ENCODE measurements around the gene MAP2K6. TPM values are rescaled to one million over a fixed set of nuclear protein-coding genes. Genes with fewer than 3 reads are reported as not detected.

MAP2K6 gene
- polyA plus RNA-seq, 1 donor (not counting 4 experiments of a cell fraction or from before 2014, with no cell fraction given), result 0.39 TPM

DNA sequence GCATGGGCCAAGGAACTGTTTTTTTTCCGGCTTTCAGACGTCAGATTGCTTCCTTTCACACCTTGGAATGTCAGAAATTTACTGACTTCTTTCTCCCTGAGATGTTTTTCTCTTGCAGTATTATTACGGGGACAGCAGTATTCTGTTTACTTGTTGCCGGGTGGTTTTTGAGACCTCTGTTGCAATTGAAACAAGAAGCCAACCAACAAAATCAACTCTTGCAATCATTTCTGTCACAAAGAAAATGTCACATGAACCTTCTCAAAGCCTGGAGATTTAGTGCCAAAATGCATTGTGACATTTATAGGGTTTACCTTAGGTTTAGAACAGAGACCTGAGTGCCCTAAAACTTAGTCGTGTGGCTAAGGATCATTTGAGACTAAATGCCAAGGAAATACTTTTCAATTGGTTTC, 174.3 kb downstream of the MAP2K6 start:
- no peaks in the 10 kb centered on the region for H3K9me1 ChIP-seq (ENCODE audit: control insufficient read depth, extremely low read depth, insufficient read depth, low read length)
- TF ChIP-seq, protein P1, sequence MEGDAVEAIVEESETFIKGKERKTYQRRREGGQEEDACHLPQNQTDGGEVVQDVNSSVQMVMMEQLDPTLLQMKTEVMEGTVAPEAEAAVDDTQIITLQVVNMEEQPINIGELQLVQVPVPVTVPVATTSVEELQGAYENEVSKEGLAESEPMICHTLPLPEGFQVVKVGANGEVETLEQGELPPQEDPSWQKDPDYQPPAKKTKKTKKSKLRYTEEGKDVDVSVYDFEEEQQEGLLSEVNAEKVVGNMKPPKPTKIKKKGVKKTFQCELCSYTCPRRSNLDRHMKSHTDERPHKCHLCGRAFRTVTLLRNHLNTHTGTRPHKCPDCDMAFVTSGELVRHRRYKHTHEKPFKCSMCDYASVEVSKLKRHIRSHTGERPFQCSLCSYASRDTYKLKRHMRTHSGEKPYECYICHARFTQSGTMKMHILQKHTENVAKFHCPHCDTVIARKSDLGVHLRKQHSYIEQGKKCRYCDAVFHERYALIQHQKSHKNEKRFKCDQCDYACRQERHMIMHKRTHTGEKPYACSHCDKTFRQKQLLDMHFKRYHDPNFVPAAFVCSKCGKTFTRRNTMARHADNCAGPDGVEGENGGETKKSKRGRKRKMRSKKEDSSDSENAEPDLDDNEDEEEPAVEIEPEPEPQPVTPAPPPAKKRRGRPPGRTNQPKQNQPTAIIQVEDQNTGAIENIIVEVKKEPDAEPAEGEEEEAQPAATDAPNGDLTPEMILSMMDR (optimal IDR thresholded peaks at IDR 0.05 in 1 of 3, IDR thresholded peaks at IDR 0.05 in 1 of 3, conservative IDR thresholded peaks at IDR 0.05 in 1 of 3; ENCODE audit: extremely low read depth in 1 of 3, insufficient read depth in 2 of 3, low read length in 3 of 3), result no peak
- no peak for TF ChIP-seq EZH2 (IDR thresholded peaks at IDR 0.05; ENCODE audit: low read length)
- no peak overlapping the region for H2AFZ ChIP-seq (ENCODE audit: control insufficient read depth, low read length)

DNA sequence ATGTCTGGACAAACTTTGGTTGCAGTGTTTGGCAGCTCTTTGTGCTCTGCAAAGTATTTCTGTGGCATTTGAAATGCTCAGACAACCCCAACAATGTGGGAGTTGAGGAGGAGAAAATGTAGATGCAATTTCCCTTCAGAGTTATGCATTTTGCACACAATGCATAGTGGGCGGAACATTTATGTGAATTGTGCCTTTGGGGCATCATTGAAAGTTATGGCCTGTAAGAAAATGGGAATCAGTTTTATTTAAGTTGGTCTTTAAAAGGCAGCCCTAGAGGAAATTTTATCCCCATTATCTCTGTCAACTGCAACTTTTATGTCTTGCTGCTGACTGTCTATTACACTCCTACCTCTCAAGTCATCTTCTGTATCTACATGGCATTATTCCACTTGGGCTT, 176.2 kb downstream of the MAP2K6 start:
- FAIRE-seq, result no peak
- dilution Hi-C loops (cut with MboI; ENCODE audit: extremely low pct_ligation_motif_present, low sequenced_read_pairs), result no loop called here
- TF ChIP-seq EZH2 (IDR thresholded peaks at IDR 0.05; ENCODE audit: low read length), result no peak
- TF ChIP-seq, protein P1 (optimal IDR thresholded peaks at IDR 0.05 in 1 of 3, IDR thresholded peaks at IDR 0.05 in 1 of 3, conservative IDR thresholded peaks at IDR 0.05 in 1 of 3; ENCODE audit: extremely low read depth in 1 of 3, insufficient read depth in 2 of 3, low read length in 3 of 3), result no peak

More for the DNA sequence above, 174.3 kb downstream of the MAP2K6 start:
- H3K79me2 ChIP-seq (ENCODE audit: control insufficient read depth, insufficient read depth, low read length), result no peaks in the 10 kb centered on the region
- DNase-seq (ENCODE audit: low read depth, low spot score), result no peak
- no peaks in the 10 kb centered on the region for H4K20me1 ChIP-seq (ENCODE audit: control insufficient read depth, extremely low read depth, insufficient read depth, low read length)
- no peak overlapping the region for H3K4me2 ChIP-seq (ENCODE audit: control insufficient read depth, extremely low read depth, insufficient read depth, low read depth, low read length)
- no peak overlapping the region for H3K4me3 ChIP-seq (ENCODE audit: control insufficient read depth in 2 of 3, extremely low read depth in 1 of 3, insufficient read depth in 2 of 3, low read depth in 1 of 3, low read length in 3 of 3)
- H3K27ac ChIP-seq (ENCODE audit: control insufficient read depth, insufficient read depth, low read length), result no peak overlapping the region
- no peaks in the 10 kb centered on the region for H3K9me3 ChIP-seq (ENCODE audit: control insufficient read depth, low read depth, low read length)
- FAIRE-seq, result no peak
- no peaks in the 10 kb centered on the region for H3K36me3 ChIP-seq (ENCODE audit: control insufficient read depth in 2 of 2, extremely low read depth in 1 of 2, insufficient read depth in 2 of 2, low read length in 2 of 2)
- dilution Hi-C loops (cut with MboI; ENCODE audit: extremely low pct_ligation_motif_present, low sequenced_read_pairs), result no loop called here
- H3K4me1 ChIP-seq (ENCODE audit: control insufficient read depth, extremely low read depth, insufficient read depth, low read length), result no peaks in the 10 kb centered on the region
- H3K9ac ChIP-seq (ENCODE audit: control insufficient read depth, extremely low read depth, insufficient read depth, low read length), result no peak overlapping the region
- H3K27me3 ChIP-seq (ENCODE audit: control insufficient read depth, extremely low read depth, insufficient read depth, low read length), result no peaks in the 10 kb centered on the region

More for the DNA sequence above, 176.2 kb downstream of the MAP2K6 start:
- DNase-seq (ENCODE audit: low read depth, low spot score), result no peak
- Histone ChIP-seq H3K36me3 (ENCODE audit: control insufficient read depth in 2 of 2, extremely low read depth in 1 of 2, insufficient read depth in 2 of 2, low read length in 2 of 2) (no peaks in the 10 kb centered on the region), H3K9me3 (ENCODE audit: control insufficient read depth, low read depth, low read length) (no peaks in the 10 kb centered on the region), H3K4me1 (ENCODE audit: control insufficient read depth, extremely low read depth, insufficient read depth, low read length) (no peaks in the 10 kb centered on the region), H3K4me3 (ENCODE audit: control insufficient read depth in 2 of 3, extremely low read depth in 1 of 3, insufficient read depth in 2 of 3, low read depth in 1 of 3, low read length in 3 of 3) (no peak overlapping the region), H4K20me1 (ENCODE audit: control insufficient read depth, extremely low read depth, insufficient read depth, low read length) (no peaks in the 10 kb centered on the region), H3K9ac (ENCODE audit: control insufficient read depth, extremely low read depth, insufficient read depth, low read length) (no peak overlapping the region), H2AFZ (ENCODE audit: control insufficient read depth, low read length) (no peak overlapping the region), H3K27me3 (ENCODE audit: control insufficient read depth, extremely low read depth, insufficient read depth, low read length) (no peaks in the 10 kb centered on the region), H3K9me1 (ENCODE audit: control insufficient read depth, extremely low read depth, insufficient read depth, low read length) (no peaks in the 10 kb centered on the region), H3K79me2 (ENCODE audit: control insufficient read depth, insufficient read depth, low read length) (no peaks in the 10 kb centered on the region), H3K4me2 (ENCODE audit: control insufficient read depth, extremely low read depth, insufficient read depth, low read depth, low read length) (no peak overlapping the region), H3K27ac (ENCODE audit: control insufficient read depth, insufficient read depth, low read length) (no peak overlapping the region)

Measured in keratinocyte (primary cell).